ENCODE data around the gene KIAA0232. TPM values are rescaled to one million over a fixed set of nuclear protein-coding genes. Genes with fewer than 3 reads are reported as not detected.

KIAA0232 gene
- 29.5 and 30.5 TPM in 2 replicates for total RNA-seq

DNA sequence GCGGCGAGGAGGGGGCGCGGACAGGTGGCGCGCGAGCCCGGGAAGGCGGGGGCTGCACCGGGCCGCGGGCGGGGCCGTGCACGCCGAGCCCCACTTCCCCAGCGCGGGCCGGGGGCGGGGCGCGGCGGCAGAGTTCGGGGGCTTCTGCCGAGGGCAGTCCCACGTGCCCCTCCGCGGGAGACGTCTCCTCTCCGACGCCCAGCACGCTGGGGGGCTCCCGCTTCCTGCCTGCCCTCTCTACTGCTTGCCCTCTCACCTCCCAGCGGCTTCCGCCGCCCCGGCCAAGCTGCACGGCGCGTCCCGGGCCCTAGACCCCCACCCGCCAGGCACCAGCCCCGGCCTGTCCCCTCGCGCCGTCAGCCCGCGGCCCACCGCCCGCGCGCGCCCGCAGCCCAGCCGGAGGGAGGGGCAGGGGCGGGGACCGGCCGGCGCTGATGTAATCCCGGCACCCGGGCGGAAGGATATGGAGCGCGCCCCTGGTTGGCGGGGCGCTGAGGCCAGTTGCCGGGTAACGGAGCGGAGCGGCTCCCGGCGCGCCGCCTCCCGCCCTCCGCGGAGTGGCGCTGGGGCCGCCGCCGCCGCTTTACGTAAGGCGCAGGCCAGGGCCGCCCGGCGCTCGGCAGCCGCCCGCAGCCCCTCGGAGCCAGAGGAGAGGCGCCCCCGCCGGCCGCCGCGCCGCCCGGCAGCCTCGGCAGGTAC is at the start of gene KIAA0232:
Gene KIAA0232 (plus strand): TSS at position 581 of the 699 bp plus-strand sequence. CDS start 41,727 bp downstream, outside the sequence.

DNA sequence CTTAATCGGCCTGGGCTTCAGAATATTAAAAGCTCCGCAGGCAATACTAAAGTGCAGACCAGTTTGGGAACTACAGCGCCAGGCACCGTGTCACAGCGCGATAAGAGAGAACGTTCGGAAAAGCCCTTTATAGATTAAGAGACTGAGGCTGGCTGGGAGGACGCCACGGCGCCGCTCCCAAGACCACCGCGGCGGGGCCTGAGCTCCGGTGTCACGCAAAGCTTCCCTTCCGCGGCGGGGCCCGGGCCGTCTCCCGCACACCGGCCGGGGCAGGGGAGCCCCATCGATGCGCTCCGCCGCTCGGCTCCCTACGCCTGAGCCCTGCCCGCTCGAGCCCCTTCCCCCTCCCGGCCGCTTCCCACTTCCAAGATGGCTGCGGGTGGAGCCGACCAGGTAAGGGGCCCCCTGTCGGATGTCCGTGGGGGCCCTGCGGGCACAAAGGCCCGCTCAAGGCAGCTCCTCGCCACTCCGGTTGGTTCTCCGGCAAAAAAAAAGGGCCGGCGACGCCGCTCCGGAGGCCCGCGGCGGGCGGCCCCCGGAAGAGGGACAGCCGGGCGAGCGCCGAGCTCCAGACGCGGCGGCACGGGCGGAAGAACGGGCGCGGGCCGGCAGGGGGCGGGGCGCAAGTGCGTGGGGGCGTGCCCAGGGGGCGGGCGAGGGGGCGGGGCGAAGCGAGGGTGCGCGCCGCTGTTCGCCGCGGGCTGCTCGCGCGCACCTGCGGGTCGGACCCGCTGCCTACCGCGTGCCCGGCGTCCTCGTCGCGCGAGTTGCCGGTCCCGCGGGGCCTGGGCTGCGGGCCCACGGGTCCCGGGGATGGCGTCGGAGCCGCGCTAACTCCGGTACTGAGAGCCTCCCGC is 126.8 kb downstream of the KIAA0232 start, which contains the start of gene TBC1D14:
Gene TBC1D14 (plus strand): TSS at position 714 of the 857 bp plus-strand sequence. CDS start 13,564 bp downstream, outside the sequence.

Other genes with a start within 250 kb of the KIAA0232 start
- gene MAN2B2, start 207.5 kb upstream of the KIAA0232 start, total RNA-seq, result 11.2 and 27.0 TPM in 2 replicates
- gene MRFAP1, start 142.0 kb upstream of the KIAA0232 start, total RNA-seq, result 108 and 116 TPM in 2 replicates
- gene S100P, start 88.8 kb upstream of the KIAA0232 start, total RNA-seq, result not detected in 2 replicates
- 59.2 and 70.8 TPM in 2 replicates for gene MRFAP1L1, start 72.9 kb upstream of the KIAA0232 start, total RNA-seq
- gene BLOC1S4, start 66.6 kb upstream of the KIAA0232 start, total RNA-seq, result 19.3 and 21.0 TPM in 2 replicates
- gene TBC1D14, start 127.1 kb downstream of the KIAA0232 start, total RNA-seq, result 45.3 and 57.4 TPM in 2 replicates